ENCODE results near the gene KISS1R.

KISS1R gene

DNA sequence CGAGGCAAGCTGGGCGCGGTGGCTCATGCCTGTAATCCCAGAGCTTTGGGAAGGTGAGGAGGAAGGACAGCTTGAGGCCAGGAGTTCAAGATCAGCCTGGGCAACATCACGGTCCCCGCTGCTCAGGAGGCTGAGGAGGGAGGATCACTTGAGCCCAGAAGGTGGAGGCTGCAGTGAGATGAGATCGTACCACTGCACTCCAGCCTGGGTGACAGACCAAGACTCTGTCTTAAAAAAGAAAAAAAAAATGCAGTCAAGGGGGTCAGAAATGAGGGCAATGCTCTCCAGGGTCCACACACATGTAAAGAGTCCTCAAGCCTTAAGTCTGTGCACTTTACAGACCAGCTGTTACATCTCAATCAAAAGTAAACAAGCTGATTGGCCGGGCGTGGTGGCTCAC is 12.6 kb upstream of the KISS1R start:
- Histone ChIP-seq H3K4me3 (ENCODE audit: low read length) (no peak overlapping the region), H3K36me3 (ENCODE audit: insufficient read depth, low read depth, low read length) (no peaks in the 10 kb centered on the region), H3K9me3 (ENCODE audit: insufficient read depth, low read depth, low read length) (no peaks in the 10 kb centered on the region), H3K27me3 (ENCODE audit: insufficient read depth, low read length) (no peaks in the 10 kb centered on the region), H3K4me1 (ENCODE audit: insufficient read depth, low read length) (no peaks in the 10 kb centered on the region), H3K27ac (ENCODE audit: low read length) (no peak overlapping the region), H3K9ac (ENCODE audit: low read depth, low read length) (no peak overlapping the region)

GRCh38 chr19:906480-906879 is 10.7 kb upstream of the KISS1R start:
- no peaks in the 10 kb centered on the region for H3K9me3 ChIP-seq (ENCODE audit: insufficient read depth, low read depth, low read length)
- H3K4me1 ChIP-seq (ENCODE audit: insufficient read depth, low read length), result no peaks in the 10 kb centered on the region
- no peak overlapping the region for H3K9ac ChIP-seq (ENCODE audit: low read depth, low read length)
- H3K27ac ChIP-seq (ENCODE audit: low read length), result no peak overlapping the region
- H3K4me3 ChIP-seq (ENCODE audit: low read length), result no peak overlapping the region
- H3K27me3 ChIP-seq (ENCODE audit: insufficient read depth, low read length), result no peaks in the 10 kb centered on the region
- no peaks in the 10 kb centered on the region for H3K36me3 ChIP-seq (ENCODE audit: insufficient read depth, low read depth, low read length)

- Histone ChIP-seq H3K27ac (ENCODE audit: low read length) (no peak overlapping the region), H3K36me3 (ENCODE audit: insufficient read depth, low read depth, low read length) (no peaks in the 10 kb centered on the region), H3K4me1 (ENCODE audit: insufficient read depth, low read length) (no peaks in the 10 kb centered on the region), H3K9ac (ENCODE audit: low read depth, low read length) (no peak overlapping the region), H3K9me3 (ENCODE audit: insufficient read depth, low read depth, low read length) (no peaks in the 10 kb centered on the region), H3K27me3 (ENCODE audit: insufficient read depth, low read length) (no peaks in the 10 kb centered on the region), H3K4me3 (ENCODE audit: low read length) (no peak overlapping the region)
Observed at GRCh38 chr19:907183-907853, 9.8 kb upstream of the KISS1R start.

GRCh38 chr19:911197-912033 is 5.7 kb upstream of the KISS1R start:
- Histone ChIP-seq H3K4me1 (ENCODE audit: insufficient read depth, low read length) (no peaks in the 10 kb centered on the region), H3K36me3 (ENCODE audit: insufficient read depth, low read depth, low read length) (no peaks in the 10 kb centered on the region), H3K27me3 (ENCODE audit: insufficient read depth, low read length) (peaks cover 20% of the 10 kb centered on the region; the same call in 1 of the 2 replicates), H3K9ac (ENCODE audit: low read depth, low read length) (no peak overlapping the region), H3K4me3 (ENCODE audit: low read length) (peak overlapping the region; percentile 11; the same call in 1 of the 2 replicates), H3K9me3 (ENCODE audit: insufficient read depth, low read depth, low read length) (no peaks in the 10 kb centered on the region), H3K27ac (ENCODE audit: low read length) (no peak overlapping the region)

DNA sequence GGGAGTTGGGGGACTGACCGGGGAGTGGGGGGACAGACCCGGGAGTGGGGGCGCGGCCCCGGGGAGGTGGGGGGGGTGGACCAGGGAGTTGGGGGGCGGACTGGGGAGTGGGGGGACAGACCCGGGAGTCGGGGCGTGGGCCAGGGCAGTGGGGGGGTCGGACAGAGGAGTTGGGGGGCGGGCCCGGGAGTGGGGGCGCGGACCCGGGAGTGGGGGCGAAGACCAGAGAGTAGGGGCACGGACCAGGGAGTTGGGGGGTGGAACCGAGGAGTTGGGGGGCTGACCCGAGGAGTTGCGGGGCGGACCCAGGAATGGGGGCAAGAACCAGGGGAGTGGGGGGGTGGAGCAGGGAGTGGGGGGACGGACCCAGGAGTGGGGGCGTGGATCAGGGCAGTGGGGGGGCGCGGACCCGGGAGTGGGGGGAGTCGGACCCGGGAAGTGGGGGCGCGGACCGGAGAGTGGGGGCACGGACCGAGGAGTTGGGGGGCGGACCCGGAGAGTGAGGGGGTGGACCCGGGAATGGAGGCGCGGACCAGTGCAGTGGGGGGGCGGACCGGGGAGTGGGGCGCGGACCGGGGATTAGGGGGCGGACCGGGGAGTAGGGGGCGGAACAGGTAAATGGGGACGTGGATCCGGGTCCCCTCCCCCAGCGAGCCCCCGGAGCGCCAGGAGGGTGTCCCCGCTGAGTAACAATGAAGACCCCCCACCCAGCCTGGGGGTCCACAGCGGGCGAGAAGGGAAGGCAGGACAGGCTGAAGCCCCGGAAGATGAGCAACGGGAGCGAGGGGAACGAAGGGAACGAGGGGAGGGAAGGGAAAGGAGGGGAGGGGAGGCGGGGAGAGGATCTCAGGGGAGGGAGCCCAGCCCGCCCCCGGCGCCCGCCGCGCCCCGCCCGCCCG is 4.7 kb upstream of the KISS1R start:
- Histone ChIP-seq H3K36me3 (ENCODE audit: insufficient read depth, low read depth, low read length) (no peaks in the 10 kb centered on the region), H3K9ac (ENCODE audit: low read depth, low read length) (no peak overlapping the region), H3K9me3 (ENCODE audit: insufficient read depth, low read depth, low read length) (no peaks in the 10 kb centered on the region), H3K27ac (ENCODE audit: low read length) (no peak overlapping the region), H3K27me3 (ENCODE audit: insufficient read depth, low read length) (peaks cover 30% of the 10 kb centered on the region), H3K4me1 (ENCODE audit: insufficient read depth, low read length) (no peaks in the 10 kb centered on the region), H3K4me3 (ENCODE audit: low read length) (peak overlapping the region; percentile 78; the same call in 1 of the 2 replicates)

DNA sequence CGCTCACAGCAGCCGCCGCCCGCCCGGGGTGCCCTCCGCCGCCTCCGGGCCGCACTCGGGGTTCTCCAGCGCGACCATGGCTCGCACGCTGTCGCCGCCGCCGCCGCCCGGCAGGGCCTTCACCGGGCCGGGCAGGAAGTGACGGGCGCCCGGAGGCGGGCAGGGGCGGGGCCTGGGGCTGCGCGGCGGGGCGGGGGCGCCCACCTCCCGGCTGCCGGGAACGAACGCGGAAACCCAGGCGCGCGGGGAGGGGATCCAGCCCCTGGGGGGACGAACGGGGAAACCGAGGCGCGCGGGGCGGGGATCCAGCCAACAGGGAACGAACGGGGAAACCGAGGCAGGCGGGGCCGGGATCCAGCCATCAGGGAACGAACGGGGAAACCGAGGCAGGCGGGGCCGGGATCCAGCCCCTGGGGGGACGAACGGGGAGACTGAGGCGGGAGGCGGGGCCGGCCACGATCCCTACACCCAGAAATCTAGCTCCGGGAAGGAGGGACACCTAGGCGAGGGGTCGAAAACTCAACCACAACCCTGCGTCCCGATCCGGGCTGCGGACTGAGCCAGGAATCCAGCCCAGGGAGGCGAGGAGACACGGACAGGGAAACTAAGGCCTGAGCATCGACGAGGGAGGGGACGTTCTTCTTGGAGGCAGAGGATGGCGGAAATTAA is 3.9 kb upstream of the KISS1R start, which contains the start of gene R3HDM4:
R3HDM4 (minus strand) TSS at position 140 of the 669 bp plus-strand sequence; CDS start at position 78, 62 bp downstream.
- no peaks in the 10 kb centered on the region for H3K4me1 ChIP-seq (ENCODE audit: insufficient read depth, low read length)
- peaks cover 37% of the 10 kb centered on the region for H3K27me3 ChIP-seq (ENCODE audit: insufficient read depth, low read length)
- H3K4me3 ChIP-seq (ENCODE audit: low read length), result peak within 1 kb of the TSS; percentile 78
- no peaks in the 10 kb centered on the region for H3K36me3 ChIP-seq (ENCODE audit: insufficient read depth, low read depth, low read length)
- no peaks in the 10 kb centered on the region for H3K9me3 ChIP-seq (ENCODE audit: insufficient read depth, low read depth, low read length)
- H3K27ac ChIP-seq (ENCODE audit: low read length), result no peak within 1 kb of the TSS
- peak within 1 kb of the TSS; percentile 51; the same call in 1 of the 2 replicates for H3K9ac ChIP-seq (ENCODE audit: low read depth, low read length)

DNA sequence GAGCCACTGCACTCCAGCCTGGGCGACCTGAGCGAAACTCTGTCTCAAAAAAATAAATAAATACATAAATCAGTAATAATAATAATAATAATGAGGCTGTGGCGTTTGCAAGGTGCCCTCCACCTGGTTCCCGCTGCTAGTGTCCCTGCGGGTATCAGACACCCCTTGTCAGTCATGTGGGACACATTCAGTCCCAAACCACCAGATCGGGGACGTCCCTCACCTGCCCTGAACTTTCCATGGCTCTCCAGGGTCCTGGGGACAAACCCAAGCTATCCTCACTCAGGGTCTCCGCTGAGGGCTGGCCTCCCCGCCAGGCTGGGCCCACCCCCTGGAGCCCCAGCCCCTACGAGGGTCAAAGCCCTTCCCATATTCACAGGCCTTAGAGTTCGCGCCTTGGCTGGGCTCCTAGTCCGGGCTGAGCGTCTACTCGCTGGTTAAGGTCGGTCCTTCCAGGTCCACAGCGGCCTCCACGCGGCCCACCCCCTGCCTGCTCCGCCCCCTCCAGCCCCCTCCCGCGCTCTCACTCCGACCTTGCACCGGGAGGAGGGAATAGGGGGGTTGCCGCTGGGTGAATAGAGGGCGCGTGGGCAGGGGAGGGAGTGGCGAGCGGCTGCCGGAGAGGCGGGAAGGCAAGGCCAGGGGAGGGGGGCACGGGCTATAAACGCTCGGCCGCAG is 349 bp upstream of the KISS1R start:
- H3K27me3 ChIP-seq (ENCODE audit: insufficient read depth, low read length), result peaks cover 71% of the 10 kb centered on the region
- H3K9me3 ChIP-seq (ENCODE audit: insufficient read depth, low read depth, low read length), result no peaks in the 10 kb centered on the region
- peak overlapping the region; percentile 69 for H3K4me3 ChIP-seq (ENCODE audit: low read length)
- H3K9ac ChIP-seq (ENCODE audit: low read depth, low read length), result no peak overlapping the region
- H3K27ac ChIP-seq (ENCODE audit: low read length), result no peak overlapping the region
- no peaks in the 10 kb centered on the region for H3K36me3 ChIP-seq (ENCODE audit: insufficient read depth, low read depth, low read length)
- H3K4me1 ChIP-seq (ENCODE audit: insufficient read depth, low read length), result no peaks in the 10 kb centered on the region

DNA sequence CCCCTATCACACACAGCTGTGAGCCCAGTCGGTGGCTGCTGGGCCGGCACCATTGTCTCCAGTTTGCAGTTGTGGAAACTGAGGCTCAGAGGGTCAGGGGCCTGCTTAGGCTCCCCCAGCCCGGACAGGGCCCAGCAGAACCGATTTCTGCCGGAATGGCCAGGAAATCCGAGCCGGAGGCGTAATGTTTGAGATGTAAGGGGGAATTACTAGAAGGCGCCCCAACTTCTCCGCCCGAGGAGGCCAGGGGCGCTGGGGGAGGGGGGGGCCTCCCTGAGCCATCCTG is 962 bp downstream of the KISS1R start:
- Histone ChIP-seq H3K4me3 (ENCODE audit: low read length) (peak overlapping the region; percentile 69; the same call in 1 of the 2 replicates), H3K9me3 (ENCODE audit: insufficient read depth, low read depth, low read length) (no peaks in the 10 kb centered on the region), H3K9ac (ENCODE audit: low read depth, low read length) (no peak overlapping the region), H3K36me3 (ENCODE audit: insufficient read depth, low read depth, low read length) (no peaks in the 10 kb centered on the region), H3K27ac (ENCODE audit: low read length) (no peak overlapping the region), H3K27me3 (ENCODE audit: insufficient read depth, low read length) (peaks cover 79% of the 10 kb centered on the region), H3K4me1 (ENCODE audit: insufficient read depth, low read length) (no peaks in the 10 kb centered on the region)

GRCh38 chr19:918481-919198 is 1.5 kb downstream of the KISS1R start:
- H3K9me3 ChIP-seq (ENCODE audit: insufficient read depth, low read depth, low read length), result no peaks in the 10 kb centered on the region
- H3K4me3 ChIP-seq (ENCODE audit: low read length), result peak overlapping the region; percentile 69; the same call in 1 of the 2 replicates

DNA sequence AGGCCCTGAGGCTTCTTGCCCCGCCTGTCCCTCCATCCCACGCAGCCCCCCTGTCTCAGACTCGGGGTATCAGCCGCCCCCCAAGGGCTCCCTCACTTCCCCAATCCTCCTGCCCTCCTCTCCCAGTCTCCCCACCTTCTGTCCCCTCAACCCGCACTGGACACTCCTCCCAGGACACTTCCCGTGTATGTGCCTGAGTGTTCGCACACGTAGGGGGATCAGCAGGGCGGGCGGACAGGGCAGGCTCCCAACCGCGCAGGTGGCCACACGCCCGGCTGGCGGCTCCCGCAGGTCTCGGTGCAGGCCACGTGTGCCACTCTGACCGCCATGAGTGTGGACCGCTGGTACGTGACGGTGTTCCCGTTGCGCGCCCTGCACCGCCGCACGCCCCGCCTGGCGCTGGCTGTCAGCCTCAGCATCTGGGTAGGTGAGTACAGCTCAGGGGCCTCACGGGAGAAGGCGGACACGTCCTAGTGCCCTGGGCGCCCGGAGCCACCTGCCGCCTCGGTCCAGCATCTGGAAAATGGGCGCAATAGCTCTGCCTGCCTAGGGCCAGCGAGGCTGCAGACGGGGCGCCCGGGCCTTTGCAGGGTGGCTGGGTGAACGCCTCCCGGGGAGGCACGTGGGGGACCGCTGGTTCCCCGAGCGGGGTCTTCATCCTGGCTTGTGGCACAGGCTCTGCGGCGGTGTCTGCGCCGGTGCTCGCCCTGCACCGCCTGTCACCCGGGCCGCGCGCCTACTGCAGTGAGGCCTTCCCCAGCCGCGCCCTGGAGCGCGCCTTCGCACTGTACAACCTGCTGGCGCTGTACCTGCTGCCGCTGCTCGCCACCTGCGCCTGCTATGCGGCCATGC is 2.3 kb downstream of the KISS1R start:
- Histone ChIP-seq H3K36me3 (ENCODE audit: insufficient read depth, low read depth, low read length) (no peaks in the 10 kb centered on the region), H3K27ac (ENCODE audit: low read length) (no peak overlapping the region), H3K4me3 (ENCODE audit: low read length) (no peak overlapping the region; the same call in 1 of the 2 replicates), H3K9me3 (ENCODE audit: insufficient read depth, low read depth, low read length) (no peaks in the 10 kb centered on the region), H3K4me1 (ENCODE audit: insufficient read depth, low read length) (no peaks in the 10 kb centered on the region), H3K9ac (ENCODE audit: low read depth, low read length) (no peak overlapping the region), H3K27me3 (ENCODE audit: insufficient read depth, low read length) (peaks cover 85% of the 10 kb centered on the region)

More at GRCh38 chr19:918481-919198, 1.5 kb downstream of the KISS1R start:
- H3K27ac ChIP-seq (ENCODE audit: low read length), result no peak overlapping the region
- H3K9ac ChIP-seq (ENCODE audit: low read depth, low read length), result no peak overlapping the region
- H3K36me3 ChIP-seq (ENCODE audit: insufficient read depth, low read depth, low read length), result no peaks in the 10 kb centered on the region
- H3K27me3 ChIP-seq (ENCODE audit: insufficient read depth, low read length), result peaks cover 79% of the 10 kb centered on the region
- H3K4me1 ChIP-seq (ENCODE audit: insufficient read depth, low read length), result no peaks in the 10 kb centered on the region
